Smooth muscle cell of the coronary artery (primary cell): ENCODE measurements around the gene DHRS11. TPM values are rescaled to one million over a fixed set of nuclear protein-coding genes. Genes with fewer than 3 reads are reported as not detected.

Experiments
- total RNA-seq: library from RNA; depleted of rRNA; stranded (reverse); fragments of >200 nt; gene quantifications from 2 replicates; pipeline ENCODE4 v1.2.3, GENCODE V29; 2014; ENCODE audit warnings: low replicate concordance

The DHRS11 gene, protein sequence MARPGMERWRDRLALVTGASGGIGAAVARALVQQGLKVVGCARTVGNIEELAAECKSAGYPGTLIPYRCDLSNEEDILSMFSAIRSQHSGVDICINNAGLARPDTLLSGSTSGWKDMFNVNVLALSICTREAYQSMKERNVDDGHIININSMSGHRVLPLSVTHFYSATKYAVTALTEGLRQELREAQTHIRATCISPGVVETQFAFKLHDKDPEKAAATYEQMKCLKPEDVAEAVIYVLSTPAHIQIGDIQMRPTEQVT
- total RNA-seq, result 3.9 and 4.7 TPM in 2 replicates

DNA sequence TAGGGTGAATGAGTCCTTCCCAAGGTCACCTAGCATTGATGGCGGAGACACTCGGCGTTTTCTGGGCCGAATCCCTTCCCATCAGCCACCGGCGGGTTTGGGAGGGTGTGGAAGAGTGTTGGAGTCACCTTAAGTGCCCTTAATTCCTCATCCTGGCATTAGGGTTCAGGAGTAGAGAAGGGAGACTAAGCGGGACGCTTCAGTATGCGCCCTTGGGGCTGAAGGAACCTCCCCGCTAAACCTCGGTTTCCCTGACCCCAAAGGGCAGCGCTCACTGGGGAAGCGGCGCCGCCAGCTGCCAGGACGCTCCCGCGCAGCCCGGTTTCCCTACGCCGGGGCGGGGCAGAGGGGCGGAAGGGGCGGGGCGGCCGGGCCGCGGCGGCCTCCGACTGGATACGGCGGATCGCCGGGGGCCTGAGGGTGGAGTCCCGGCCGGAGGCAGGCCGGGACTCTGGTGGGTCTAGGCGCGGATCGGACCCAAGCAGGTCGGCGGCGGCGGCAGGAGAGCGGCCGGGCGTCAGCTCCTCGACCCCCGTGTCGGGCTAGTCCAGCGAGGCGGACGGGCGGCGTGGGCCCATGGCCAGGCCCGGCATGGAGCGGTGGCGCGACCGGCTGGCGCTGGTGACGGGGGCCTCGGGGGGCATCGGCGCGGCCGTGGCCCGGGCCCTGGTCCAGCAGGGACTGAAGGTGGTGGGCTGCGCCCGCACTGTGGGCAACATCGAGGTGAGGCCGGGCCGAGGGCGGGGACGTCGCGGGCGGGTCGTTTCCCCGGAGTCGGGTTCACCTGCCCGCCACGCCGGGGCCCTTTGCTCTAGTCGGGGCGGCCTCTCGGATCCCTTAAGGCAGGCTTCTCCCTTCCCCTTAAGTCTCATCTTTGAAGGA is at the start of gene DHRS11:
Gene DHRS11 (plus strand): TSS at position 446 of the 882 bp plus-strand sequence. CDS start 131 bp downstream, at position 577.

DNA sequence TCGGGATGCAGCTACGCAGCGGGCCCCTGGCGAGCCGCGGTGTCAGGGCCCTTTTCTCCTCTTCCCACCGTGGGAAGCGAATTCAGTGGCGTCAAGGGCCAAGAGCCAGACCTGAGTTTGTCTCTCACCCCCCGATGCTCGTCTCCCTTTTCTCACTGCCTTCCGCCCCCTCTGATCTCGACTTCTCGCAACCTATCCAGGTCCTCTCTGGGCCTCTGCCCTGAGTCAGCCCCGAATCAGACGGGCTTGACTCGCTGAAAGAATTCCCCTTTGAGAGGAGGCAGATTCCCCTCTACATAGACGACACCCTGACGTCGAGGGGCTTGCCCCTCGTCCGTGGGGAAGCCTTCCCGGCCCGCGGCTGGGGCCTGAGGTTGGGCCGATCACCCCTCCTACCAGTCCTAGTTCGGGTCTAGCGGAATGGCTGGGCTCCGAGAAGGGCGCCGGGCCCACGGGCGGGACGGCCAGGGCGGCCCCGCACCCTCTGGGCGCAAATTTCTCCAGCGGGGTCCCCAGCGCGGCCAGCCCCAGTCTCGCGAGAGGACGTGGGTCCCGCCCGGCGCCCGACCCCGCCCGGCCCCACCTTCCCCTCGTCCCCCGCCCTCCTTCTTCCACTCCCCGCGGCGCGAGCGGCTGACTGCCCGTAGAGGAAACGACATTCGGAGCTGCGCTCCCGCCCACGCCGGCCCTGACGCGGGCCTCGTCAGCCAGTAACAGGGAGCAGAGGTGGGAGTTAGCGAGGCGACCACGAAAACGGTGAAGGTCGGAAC is 47.2 kb upstream of the DHRS11 start, which contains the start of gene GGNBP2:
Gene GGNBP2 (plus strand): TSS at position 613 of the 770 bp plus-strand sequence. CDS start 806 bp downstream, outside the sequence.

DNA sequence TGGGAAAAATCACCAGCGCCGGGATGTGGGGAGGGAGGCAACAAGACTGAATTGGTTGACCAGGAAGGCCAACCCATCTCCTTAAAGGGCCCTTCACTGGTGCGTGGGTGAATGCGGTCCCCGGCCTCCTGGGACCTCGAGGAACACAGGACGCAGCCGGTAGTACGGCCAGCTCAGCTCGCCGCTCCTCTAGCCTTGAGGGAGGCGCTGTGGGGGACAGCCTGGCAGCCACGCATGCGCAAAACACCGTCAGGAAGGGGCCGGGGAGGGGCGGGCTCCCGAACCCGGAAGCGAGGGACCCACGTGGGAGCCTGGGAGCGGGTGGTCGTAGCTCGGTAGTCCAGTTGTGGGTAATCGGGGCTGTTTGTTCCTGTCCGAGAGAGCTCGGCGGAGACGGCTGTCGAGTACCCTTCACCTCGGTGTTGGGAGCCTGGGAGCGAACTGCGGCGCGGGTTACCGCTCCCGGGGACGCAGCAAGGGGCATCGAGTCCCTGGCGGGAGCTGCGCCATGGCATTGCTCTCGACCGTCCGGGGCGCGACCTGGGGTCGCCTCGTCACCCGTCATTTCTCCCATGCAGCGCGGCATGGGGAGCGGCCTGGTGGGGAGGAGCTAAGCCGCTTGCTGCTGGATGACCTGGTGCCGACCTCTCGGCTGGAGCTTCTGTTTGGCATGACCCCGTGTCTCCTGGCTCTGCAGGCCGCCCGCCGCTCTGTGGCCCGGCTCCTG is 9.8 kb downstream of the DHRS11 start, which contains the start of gene MRM1:
Gene MRM1 (plus strand): TSS at position 281 of the 727 bp plus-strand sequence. CDS start 228 bp downstream, at position 509.

Other genes with a start within 250 kb of the DHRS11 start
- not detected in 2 replicates for gene TBC1D3H, start 203.4 kb upstream of the DHRS11 start, total RNA-seq
- gene ZNHIT3, start 105.2 kb upstream of the DHRS11 start, total RNA-seq, result 24.5 and 31.7 TPM in 2 replicates
- 22.1 and 44.7 TPM in 2 replicates for gene MYO19, start 57.0 kb upstream of the DHRS11 start, total RNA-seq
- gene PIGW, start 56.9 kb upstream of the DHRS11 start, total RNA-seq, result 0.70 and 5.3 TPM in 2 replicates
- gene GGNBP2, start 47.0 kb upstream of the DHRS11 start, total RNA-seq, result 53.6 and 197 TPM in 2 replicates
- 2.1 and 3.7 TPM in 2 replicates for gene MRM1, start 9.7 kb downstream of the DHRS11 start, total RNA-seq